ENCODE data around the gene CUX1. TPM values are rescaled to one million over a fixed set of nuclear protein-coding genes. Genes with fewer than 3 reads are reported as not detected.

CUX1 gene
- total and polyA plus RNA-seq, 12 donors, result 34.5 to 176 (median 145) TPM

DNA sequence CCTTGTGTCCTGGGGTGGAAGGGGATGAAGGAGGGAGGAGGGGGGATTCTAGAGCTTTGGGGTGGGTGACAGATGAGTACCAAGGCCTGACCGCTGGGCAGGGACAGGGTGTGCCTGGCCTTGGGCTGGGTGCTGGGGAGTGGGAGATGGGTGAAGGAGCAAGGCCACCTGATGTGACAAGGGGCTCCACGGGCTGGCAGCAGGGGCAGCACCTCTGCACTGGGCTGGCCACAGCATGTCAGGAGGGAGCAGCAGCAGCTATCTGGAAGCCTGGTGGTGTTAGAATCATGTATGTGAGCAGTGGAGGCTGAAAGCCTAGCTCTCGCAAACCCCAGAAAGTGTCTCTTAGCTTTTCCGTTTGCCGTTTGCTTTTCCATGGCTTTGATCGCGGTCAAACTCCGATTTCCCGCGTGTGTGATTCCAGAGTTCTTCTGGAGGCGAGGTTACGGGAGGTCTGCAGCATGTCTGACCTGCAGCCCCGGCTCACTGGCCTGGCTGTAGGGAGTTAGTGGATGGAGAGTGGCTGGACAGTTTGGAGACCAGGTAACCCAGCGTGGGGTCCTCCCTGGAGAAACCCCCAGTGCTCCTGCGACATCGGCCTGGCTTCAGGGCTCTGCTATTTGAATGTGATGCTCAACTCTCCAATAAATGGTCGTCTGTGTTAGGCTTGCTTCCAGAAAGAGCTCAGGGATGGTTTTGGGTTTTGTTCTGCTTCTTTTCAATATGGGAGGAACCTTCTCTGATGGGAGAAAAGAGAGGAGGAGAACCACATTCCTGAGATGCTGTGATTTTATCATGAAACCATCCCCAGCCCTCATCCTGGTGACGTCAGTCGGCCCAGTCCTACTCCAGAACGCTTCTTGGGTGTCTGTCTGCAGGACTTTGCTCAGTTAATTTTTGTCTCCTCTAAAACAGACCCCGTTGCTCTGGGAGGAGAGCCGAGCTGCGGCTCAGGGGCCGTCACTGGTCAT lies 105.5 kb downstream of the CUX1 start:
- no peak for DNase-seq
- H3K36me3 ChIP-seq, result peaks cover 0 to 25% (median 6%) of the 10 kb centered on the region in 9 donors
- TF ChIP-seq, protein P1, sequence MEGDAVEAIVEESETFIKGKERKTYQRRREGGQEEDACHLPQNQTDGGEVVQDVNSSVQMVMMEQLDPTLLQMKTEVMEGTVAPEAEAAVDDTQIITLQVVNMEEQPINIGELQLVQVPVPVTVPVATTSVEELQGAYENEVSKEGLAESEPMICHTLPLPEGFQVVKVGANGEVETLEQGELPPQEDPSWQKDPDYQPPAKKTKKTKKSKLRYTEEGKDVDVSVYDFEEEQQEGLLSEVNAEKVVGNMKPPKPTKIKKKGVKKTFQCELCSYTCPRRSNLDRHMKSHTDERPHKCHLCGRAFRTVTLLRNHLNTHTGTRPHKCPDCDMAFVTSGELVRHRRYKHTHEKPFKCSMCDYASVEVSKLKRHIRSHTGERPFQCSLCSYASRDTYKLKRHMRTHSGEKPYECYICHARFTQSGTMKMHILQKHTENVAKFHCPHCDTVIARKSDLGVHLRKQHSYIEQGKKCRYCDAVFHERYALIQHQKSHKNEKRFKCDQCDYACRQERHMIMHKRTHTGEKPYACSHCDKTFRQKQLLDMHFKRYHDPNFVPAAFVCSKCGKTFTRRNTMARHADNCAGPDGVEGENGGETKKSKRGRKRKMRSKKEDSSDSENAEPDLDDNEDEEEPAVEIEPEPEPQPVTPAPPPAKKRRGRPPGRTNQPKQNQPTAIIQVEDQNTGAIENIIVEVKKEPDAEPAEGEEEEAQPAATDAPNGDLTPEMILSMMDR (IDR thresholded peaks at IDR 0.05), result peak in 2 of 9 donors; percentile 6 to 23
- H3K9me3 ChIP-seq, result no peaks in the 10 kb centered on the region
- no peaks in the 10 kb centered on the region for H3K27me3 ChIP-seq
- intact Hi-C loops (cut with DNase I), result no loop called here
- H3K4me3 ChIP-seq, result no peak overlapping the region
- H3K27ac ChIP-seq, result peak overlapping the region; percentile 38 to 94 (median 73)
- H3K4me1 ChIP-seq, result peaks cover 5 to 38% (median 28%) of the 10 kb centered on the region in 9 donors
- WGBS, 2 donors, result 82 to 87% methylated on average over 24 of the region's 24 CpGs
- ATAC-seq, result peak in 5 of 8 donors; percentile 7 to 52 (median 37)

DNA sequence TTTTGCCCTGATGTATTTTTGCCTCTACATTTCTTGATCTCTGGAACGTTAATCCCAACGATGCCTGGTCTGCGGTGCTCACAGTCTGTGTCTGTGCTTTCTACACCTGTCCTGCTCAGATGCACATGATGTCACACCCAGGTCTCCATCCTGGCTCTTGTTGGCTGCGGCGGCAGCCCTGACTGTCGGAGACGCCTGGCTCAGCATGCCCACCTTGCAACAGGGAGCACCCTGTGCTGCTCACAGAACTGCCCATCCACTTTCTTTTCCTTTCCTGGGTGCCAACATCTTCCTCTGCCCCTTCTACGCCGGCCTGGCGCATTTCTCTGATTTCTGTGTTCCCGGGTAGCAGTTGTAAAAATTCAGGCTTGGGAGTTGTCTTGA lies 106.2 kb downstream of the CUX1 start:
- peak in 1 of 8 donors; percentile 29 for ATAC-seq
- Histone ChIP-seq H3K9me3 (no peaks in the 10 kb centered on the region), H3K4me3 (no peak overlapping the region), H3K4me1 (peaks cover 5 to 44% (median 34%) of the 10 kb centered on the region in 9 donors), H3K36me3 (peaks cover 0 to 18% (median 0%) of the 10 kb centered on the region in 9 donors), H3K27me3 (no peaks in the 10 kb centered on the region), H3K27ac (peak overlapping the region; percentile 53 to 94 (median 73))
- WGBS, 2 donors, result 83 to 84% methylated on average over 11 of the region's 11 CpGs
- intact Hi-C loops (cut with DNase I), result no loop called here
- DNase-seq, result no peak
- TF ChIP-seq, protein P1 (IDR thresholded peaks at IDR 0.05), result no peak

DNA sequence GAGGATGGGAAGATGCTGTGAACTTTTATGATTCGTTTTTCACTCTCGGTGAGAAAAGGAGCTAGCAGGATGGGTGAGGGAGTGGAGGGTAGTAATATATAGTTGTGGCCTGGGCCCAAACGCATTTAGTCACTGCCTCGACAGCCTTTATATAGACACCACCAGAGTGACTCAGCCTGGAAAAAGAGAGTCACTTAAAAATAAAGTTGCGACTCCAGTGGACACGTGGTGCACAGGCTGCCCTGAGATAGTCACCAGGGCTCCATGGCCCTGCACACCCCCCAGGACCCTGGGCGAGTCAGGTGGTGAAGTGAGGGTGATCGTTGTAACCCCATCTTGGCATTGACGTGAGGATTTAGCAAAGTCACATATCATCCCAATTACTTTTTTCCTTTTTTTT lies 106.7 kb downstream of the CUX1 start:
- Histone ChIP-seq H3K4me1 (peaks cover 5 to 47% (median 34%) of the 10 kb centered on the region in 9 donors), H3K4me3 (no peak overlapping the region), H3K27ac (peak overlapping the region; percentile 53 to 94 (median 73)), H3K36me3 (peaks cover 0 to 14% (median 0%) of the 10 kb centered on the region in 9 donors), H3K27me3 (no peaks in the 10 kb centered on the region), H3K9me3 (no peaks in the 10 kb centered on the region)
- DNase-seq (peak in 1 of 2 donors; percentile 61), ATAC-seq (peak; percentile 52 to 92 (median 86))
- TF ChIP-seq, protein P1 (IDR thresholded peaks at IDR 0.05), result no peak
- WGBS, 2 donors, result 52 to 58% methylated on average over 9 of the region's 9 CpGs
- intact Hi-C loops (cut with DNase I), result no loop called here

DNA sequence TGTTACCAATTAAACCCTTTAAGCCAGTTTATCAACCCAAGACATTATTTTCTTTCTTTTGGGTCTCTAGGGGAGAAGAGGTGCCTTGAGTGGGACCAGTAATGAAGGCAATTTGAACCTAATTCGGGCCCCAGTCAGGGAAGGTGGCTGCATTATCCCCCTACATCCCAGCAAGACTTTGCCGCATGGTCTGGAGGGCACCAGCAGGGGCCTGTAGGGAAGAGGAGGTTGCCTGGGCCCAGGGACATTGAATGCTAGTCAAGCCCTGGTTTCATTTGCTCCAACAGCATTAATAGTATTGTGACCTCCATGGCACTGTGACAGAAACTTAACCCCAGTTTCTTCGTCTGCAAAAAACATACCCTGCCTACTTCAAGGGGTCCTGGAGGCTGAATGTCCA lies 108.8 kb downstream of the CUX1 start:
- intact Hi-C loops (cut with DNase I), result loop anchor here in 2 of 10 donors (1.0 to 5.0 kb wide), 2 partner anchors 39 to 225 kb away; no protein-coding TSS in a partner anchor
- 87 to 88% methylated on average over 3 of the region's 3 CpGs for WGBS, 2 donors
- Histone ChIP-seq H3K4me3 (no peak overlapping the region), H3K9me3 (peaks cover 0 to 7% (median 0%) of the 10 kb centered on the region in 11 donors), H3K27ac (peak overlapping the region in 7 of 10 donors; percentile 31 to 90 (median 55)), H3K36me3 (no peaks in the 10 kb centered on the region), H3K27me3 (no peaks in the 10 kb centered on the region), H3K4me1 (peaks cover 5 to 54% (median 34%) of the 10 kb centered on the region in 9 donors)
- DNase-seq (no peak), ATAC-seq (no peak)
- TF ChIP-seq, protein P1 (IDR thresholded peaks at IDR 0.05), result no peak

Data from heart right ventricle (tissue), 16 donors.